Loucy (cell line): ENCODE data around the gene SLC5A3.

Source experiments
- EZH2phosphoT487 ChIP-seq: fragments of 200-600 bp; IDR thresholded peaks from 2 replicates; pipeline ENCODE4 v1.6.1; 2018; ENCODE audit warnings: antibody characterized with exemption, mild to moderate bottlenecking, moderate library complexity, borderline replicate concordance
- TF ChIP-seq, protein P1 (sequence below): fragments of 200-600 bp; sonication (generic); conservative IDR thresholded peaks from 2 replicates; pipeline ENCODE4 v1.5.1; 2014; ENCODE audit warnings: mild to moderate bottlenecking, antibody characterized with exemption, low read length

DNA sequence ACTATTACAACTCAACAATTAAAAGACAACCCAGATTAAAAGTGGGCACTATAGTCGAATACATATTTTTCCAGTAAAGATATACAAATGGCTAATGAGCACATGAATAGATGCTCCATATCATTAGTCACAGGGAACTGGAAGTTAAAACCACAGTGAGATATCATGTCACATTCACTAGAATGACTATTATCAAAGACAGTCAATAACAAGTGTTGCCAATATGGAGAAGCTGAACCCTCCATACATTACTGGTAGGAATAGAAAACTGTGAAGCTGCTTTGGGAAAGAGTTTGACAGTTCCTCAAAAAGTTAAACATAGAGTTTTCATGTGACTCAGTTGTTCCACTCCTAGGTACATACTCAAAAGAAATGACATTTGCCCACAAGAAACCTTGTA lies 30.6 kb upstream of the SLC5A3 start:
- TF ChIP-seq, protein P1, sequence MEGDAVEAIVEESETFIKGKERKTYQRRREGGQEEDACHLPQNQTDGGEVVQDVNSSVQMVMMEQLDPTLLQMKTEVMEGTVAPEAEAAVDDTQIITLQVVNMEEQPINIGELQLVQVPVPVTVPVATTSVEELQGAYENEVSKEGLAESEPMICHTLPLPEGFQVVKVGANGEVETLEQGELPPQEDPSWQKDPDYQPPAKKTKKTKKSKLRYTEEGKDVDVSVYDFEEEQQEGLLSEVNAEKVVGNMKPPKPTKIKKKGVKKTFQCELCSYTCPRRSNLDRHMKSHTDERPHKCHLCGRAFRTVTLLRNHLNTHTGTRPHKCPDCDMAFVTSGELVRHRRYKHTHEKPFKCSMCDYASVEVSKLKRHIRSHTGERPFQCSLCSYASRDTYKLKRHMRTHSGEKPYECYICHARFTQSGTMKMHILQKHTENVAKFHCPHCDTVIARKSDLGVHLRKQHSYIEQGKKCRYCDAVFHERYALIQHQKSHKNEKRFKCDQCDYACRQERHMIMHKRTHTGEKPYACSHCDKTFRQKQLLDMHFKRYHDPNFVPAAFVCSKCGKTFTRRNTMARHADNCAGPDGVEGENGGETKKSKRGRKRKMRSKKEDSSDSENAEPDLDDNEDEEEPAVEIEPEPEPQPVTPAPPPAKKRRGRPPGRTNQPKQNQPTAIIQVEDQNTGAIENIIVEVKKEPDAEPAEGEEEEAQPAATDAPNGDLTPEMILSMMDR: no peak
- no peak for TF ChIP-seq EZH2phosphoT487
